K562 (cell line): ENCODE results near the gene TRMT2A. TPM values are rescaled to one million over a fixed set of nuclear protein-coding genes. Genes with fewer than 3 reads are reported as not detected.

Source experiments
- CBX5 ChIP-seq: IDR thresholded peaks from 2 replicates; pipeline ENCODE4 v1.6.1; 2014; ENCODE audit warnings: low read depth, borderline replicate concordance
- CXXC5 ChIP-seq: fragments of 250-450 bp; sonication (Bioruptor Pico); IDR thresholded peaks from 2 replicates; pipeline ENCODE4 v1.8.0; 2022; ENCODE audit warnings: inconsistent platforms, mild to moderate bottlenecking, moderate library complexity
- ETV1 ChIP-seq: fragments of 450-650 bp; conservative IDR thresholded peaks from 2 replicates; pipeline ENCODE4 v1.6.1; 2016; ENCODE audit warnings: missing genetic modification characterization, control low read depth, low read depth, missing compliant biosample characterization
- HDAC6 ChIP-seq: IDR thresholded peaks from 2 replicates; pipeline ENCODE4 v1.6.1; 2012; ENCODE audit warnings: low read depth, mild to moderate bottlenecking, control low read depth, inconsistent platforms, low read length, moderate library complexity
- HNRNPL ChIP-seq: fragments of 200-400 bp; formaldehyde crosslinking; IDR thresholded peaks from 2 replicates; pipeline ENCODE4 v1.6.1; 2017; ENCODE audit warnings: low read depth, mild to moderate bottlenecking, low read length
- NEUROD1 ChIP-seq: fragments of 150-350 bp; IDR thresholded peaks from 2 replicates; pipeline ENCODE4 v1.6.1; 2014; ENCODE audit warnings: borderline replicate concordance, low read length, low read depth; ENCODE audit not compliant: partially characterized antibody
- RBBP5 ChIP-seq: fragments of 200-600 bp; sonication (generic); IDR thresholded peaks from 2 replicates; pipeline ENCODE4 v1.6.1; 2012; ENCODE audit warnings: borderline replicate concordance, mild to moderate bottlenecking, low read length, control low read depth, inconsistent platforms; ENCODE audit not compliant: insufficient read depth, poor library complexity, severe bottlenecking
- STAT5A ChIP-seq: IDR thresholded peaks from 2 replicates; pipeline ENCODE4 v1.6.1; 2012; ENCODE audit warnings: low read length, inconsistent platforms, borderline replicate concordance
- SUPT5H ChIP-seq: fragments of 450-650 bp; IDR thresholded peaks from 2 replicates; pipeline ENCODE4 v1.6.1; 2016
- ZNF212 ChIP-seq: fragments of 450-650 bp; formaldehyde crosslinking; IDR thresholded peaks from 2 replicates; pipeline ENCODE4 v1.4.0; 2020; ENCODE audit warnings: mild to moderate bottlenecking
- ZNF217 ChIP-seq: sonication (generic); formaldehyde crosslinking; IDR thresholded peaks from 2 replicates; pipeline ENCODE4 v1.8.0; 2022; ENCODE audit warnings: mild to moderate bottlenecking, missing genetic modification reagents
- ZNF41 ChIP-seq: fragments of 250-450 bp; sonication (Bioruptor Pico); conservative IDR thresholded peaks from 2 replicates; pipeline ENCODE4 v1.4.0; 2020; ENCODE audit warnings: mild to moderate bottlenecking
- ZNF584 ChIP-seq: fragments of 200-800 bp; sonication (Bioruptor generic); IDR thresholded peaks from 2 replicates; pipeline ENCODE4 v1.6.1; 2016; ENCODE audit warnings: low read depth, mild to moderate bottlenecking, missing genetic modification characterization, missing compliant biosample characterization
- ZNF766 ChIP-seq: fragments of 200-800 bp; sonication (Bioruptor generic); conservative IDR thresholded peaks from 2 replicates; pipeline ENCODE4 v1.6.1; 2016; ENCODE audit warnings: missing genetic modification characterization, missing compliant biosample characterization
- polyA plus RNA-seq, 8 experiments: library from polyadenylated mRNA; depleted of rRNA in 4 of 8; stranded (reverse) in 5 of 8; unstranded in 3 of 8; fragments of >200 nt; fragmentation: Nextera tagmentation in 2 of 8; fragmentation: Illumina TruSeq in 1 of 8; extraction: Ambion mirVana in 2 of 8; extraction: Trizol in 1 of 8; gene quantifications; 2 replicates each; pipeline versions ENCODE4 v1.2.1 to v1.2.3, GENCODE V29; 2011 to 2014; ENCODE audit warnings: inconsistent platforms in 1 of 8, missing spikeins in 1 of 8
- total RNA-seq, 7 experiments: library from RNA; depleted of rRNA in 6 of 7; stranded (reverse); fragments of >200 nt in 6 of 7; fragmentation: Illumina TruSeq in 2 of 7; extraction: Trizol in 2 of 7; gene quantifications; 2 replicates each; pipeline versions ENCODE4 v1.2.1 to v1.2.3, GENCODE V29; 2011 to 2021; ENCODE audit warnings: low replicate concordance in 1 of 7
- TF ChIP-seq, protein P1 (sequence below): fragments of 250-450 bp; sonication (Bioruptor Pico); IDR thresholded peaks from 2 replicates; pipeline ENCODE4 v1.8.0; 2021; ENCODE audit warnings: moderate library complexity, mild to moderate bottlenecking, inconsistent platforms
- TF ChIP-seq, protein P2 (sequence below): fragments of 450-650 bp; formaldehyde crosslinking; IDR thresholded peaks from 2 replicates; pipeline ENCODE4 v1.4.0; 2020; ENCODE audit warnings: mild to moderate bottlenecking, moderate library complexity
- TF ChIP-seq, protein P3 (sequence below): fragments of 450-650 bp; formaldehyde crosslinking; conservative IDR thresholded peaks from 2 replicates; pipeline ENCODE4 v1.4.0; 2022; ENCODE audit warnings: mild to moderate bottlenecking, missing genetic modification characterization
- TF ChIP-seq, protein P4 (sequence below): fragments of 250-450 bp; sonication (Bioruptor Pico); IDR thresholded peaks from 2 replicates; pipeline ENCODE4 v1.9.0; 2021; ENCODE audit warnings: mild to moderate bottlenecking, inconsistent platforms
- TF ChIP-seq, protein P5 (sequence below): fragments of 450-650 bp; IDR thresholded peaks from 2 replicates; pipeline ENCODE4 v1.6.1; 2016; ENCODE audit warnings: mild to moderate bottlenecking

TRMT2A gene
- total and polyA plus RNA-seq, 9 of the 15 experiments (the other 6 are each of a cell fraction or from before 2014, with no cell fraction given), result 1.6 to 265 (median 140) TPM

DNA sequence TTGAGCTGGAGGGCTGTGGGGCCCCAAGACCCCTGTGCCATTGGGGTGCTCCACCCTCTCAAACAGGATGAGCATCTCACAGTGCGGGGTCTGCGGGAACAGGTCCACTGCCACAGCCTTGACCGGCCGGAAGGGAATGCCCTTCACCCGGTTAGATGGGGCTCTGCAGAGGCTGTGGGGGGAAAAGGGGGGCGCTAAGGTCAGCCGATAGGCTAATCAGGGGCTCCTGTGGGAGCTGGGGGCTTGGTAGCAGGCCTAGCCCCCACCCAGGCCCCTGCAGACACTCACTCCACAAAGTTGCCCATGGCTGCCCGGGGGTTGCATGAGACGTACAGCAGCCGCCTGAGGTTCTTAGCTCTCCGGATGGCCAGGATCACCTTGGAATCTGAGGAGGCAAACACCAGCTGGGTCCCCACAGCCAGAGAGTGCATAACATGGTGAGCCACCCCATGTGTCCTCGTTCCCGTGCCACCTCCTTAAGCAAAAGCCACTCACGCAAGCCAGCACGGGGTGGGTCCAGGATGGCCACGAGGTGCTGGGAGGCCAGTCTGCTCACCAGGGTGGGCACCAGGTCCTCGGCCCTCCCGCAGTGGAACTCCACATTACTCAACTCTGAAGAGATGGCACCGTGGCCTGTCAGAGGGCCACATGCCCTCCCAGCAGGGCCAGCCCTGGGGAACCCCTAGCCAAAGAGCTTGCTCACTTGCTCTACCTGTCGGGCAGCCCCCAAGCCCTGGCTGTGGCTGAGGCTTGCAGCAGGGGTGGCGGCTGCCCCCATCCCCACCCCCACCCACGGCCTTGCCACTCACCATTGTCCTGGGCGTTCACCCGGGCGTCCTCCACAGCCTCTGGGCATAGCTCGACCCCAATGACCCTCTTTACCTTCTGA, 4.2 kb downstream of the TRMT2A start (continued):
- TF ChIP-seq, protein P1, sequence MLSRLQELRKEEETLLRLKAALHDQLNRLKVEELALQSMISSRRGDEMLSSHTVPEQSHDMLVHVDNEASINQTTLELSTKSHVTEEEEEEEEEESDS (CRISPR knock-in tag), result no peak
- TF ChIP-seq CBX5 (no peak), NEUROD1 (no peak), SUPT5H (peak; percentile 12), ZNF212 (CRISPR knock-in tag) (no peak), ZNF41 (no peak), HNRNPL (no peak; the same call in 1 of the 2 replicates), STAT5A (no peak), RBBP5 (no peak), HDAC6 (peak; percentile 88; the same call in 1 of the 2 replicates), ZNF766 (CRISPR knock-in tag) (no peak), ZNF584 (CRISPR knock-in tag) (no peak), ETV1 (tag) (no peak), ZNF217 (no peak), CXXC5 (no peak)
- TF ChIP-seq, protein P2, sequence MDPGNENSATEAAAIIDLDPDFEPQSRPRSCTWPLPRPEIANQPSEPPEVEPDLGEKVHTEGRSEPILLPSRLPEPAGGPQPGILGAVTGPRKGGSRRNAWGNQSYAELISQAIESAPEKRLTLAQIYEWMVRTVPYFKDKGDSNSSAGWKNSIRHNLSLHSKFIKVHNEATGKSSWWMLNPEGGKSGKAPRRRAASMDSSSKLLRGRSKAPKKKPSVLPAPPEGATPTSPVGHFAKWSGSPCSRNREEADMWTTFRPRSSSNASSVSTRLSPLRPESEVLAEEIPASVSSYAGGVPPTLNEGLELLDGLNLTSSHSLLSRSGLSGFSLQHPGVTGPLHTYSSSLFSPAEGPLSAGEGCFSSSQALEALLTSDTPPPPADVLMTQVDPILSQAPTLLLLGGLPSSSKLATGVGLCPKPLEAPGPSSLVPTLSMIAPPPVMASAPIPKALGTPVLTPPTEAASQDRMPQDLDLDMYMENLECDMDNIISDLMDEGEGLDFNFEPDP, result peak; percentile 18; the same call in 1 of the 2 replicates
- TF ChIP-seq, protein P3, sequence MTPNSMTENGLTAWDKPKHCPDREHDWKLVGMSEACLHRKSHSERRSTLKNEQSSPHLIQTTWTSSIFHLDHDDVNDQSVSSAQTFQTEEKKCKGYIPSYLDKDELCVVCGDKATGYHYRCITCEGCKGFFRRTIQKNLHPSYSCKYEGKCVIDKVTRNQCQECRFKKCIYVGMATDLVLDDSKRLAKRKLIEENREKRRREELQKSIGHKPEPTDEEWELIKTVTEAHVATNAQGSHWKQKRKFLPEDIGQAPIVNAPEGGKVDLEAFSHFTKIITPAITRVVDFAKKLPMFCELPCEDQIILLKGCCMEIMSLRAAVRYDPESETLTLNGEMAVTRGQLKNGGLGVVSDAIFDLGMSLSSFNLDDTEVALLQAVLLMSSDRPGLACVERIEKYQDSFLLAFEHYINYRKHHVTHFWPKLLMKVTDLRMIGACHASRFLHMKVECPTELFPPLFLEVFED, result 0 out of 2 replicates have a peak, but pooled peaks have one; percentile 1
- TF ChIP-seq, protein P4, sequence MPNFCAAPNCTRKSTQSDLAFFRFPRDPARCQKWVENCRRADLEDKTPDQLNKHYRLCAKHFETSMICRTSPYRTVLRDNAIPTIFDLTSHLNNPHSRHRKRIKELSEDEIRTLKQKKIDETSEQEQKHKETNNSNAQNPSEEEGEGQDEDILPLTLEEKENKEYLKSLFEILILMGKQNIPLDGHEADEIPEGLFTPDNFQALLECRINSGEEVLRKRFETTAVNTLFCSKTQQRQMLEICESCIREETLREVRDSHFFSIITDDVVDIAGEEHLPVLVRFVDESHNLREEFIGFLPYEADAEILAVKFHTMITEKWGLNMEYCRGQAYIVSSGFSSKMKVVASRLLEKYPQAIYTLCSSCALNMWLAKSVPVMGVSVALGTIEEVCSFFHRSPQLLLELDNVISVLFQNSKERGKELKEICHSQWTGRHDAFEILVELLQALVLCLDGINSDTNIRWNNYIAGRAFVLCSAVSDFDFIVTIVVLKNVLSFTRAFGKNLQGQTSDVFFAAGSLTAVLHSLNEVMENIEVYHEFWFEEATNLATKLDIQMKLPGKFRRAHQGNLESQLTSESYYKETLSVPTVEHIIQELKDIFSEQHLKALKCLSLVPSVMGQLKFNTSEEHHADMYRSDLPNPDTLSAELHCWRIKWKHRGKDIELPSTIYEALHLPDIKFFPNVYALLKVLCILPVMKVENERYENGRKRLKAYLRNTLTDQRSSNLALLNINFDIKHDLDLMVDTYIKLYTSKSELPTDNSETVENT (CRISPR knock-in tag), result peak; percentile 60
- TF ChIP-seq, protein P5, sequence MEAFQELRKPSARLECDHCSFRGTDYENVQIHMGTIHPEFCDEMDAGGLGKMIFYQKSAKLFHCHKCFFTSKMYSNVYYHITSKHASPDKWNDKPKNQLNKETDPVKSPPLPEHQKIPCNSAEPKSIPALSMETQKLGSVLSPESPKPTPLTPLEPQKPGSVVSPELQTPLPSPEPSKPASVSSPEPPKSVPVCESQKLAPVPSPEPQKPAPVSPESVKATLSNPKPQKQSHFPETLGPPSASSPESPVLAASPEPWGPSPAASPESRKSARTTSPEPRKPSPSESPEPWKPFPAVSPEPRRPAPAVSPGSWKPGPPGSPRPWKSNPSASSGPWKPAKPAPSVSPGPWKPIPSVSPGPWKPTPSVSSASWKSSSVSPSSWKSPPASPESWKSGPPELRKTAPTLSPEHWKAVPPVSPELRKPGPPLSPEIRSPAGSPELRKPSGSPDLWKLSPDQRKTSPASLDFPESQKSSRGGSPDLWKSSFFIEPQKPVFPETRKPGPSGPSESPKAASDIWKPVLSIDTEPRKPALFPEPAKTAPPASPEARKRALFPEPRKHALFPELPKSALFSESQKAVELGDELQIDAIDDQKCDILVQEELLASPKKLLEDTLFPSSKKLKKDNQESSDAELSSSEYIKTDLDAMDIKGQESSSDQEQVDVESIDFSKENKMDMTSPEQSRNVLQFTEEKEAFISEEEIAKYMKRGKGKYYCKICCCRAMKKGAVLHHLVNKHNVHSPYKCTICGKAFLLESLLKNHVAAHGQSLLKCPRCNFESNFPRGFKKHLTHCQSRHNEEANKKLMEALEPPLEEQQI, result no peak
